ENCODE data around the gene PNRC2.

DNA sequence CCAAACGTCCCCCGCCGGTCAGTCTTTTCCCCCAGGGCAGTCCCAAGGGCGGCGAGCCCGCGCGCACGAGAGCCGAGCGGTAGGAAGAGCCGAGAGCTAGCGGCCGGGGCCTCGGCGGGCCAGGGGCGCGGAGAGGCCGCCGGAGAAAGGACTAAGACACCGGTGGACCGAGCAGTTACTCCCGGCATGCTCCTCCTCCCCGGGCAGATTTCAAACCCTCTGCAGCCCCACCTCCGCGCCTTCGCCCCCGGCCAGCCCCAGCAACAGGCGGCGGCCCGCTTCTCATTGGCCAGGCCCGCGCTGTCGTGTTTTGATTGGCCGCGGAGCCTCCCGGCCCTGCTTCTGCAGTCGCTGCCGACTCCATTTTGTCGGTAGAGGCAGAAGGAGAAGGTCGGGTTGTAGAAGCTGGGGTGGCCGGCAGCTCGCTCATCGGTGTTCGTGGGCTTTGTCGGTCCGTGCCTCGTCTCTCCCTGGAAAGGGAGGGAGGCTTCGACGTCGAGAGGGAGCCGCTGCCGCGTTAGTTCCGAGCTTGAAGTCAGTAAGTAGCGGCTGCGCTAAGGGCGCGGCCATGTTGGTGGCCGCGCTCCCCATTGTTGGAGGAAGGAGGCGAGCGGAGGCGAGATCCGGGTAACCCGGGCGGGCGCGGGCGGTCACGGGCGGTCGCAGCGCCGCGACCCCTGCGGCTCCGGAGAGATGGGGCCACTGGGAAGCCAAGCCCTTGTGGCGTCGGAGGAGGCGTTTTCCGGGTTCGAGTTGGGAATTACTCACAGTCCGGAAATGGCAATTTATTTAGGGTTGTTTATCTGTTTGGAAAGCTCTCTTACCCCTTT, at the start of gene PNRC2:
- TF ChIP-seq POLR2A (IDR thresholded peaks at IDR 0.05): peak; percentile 87 to 92
- TF ChIP-seq, protein P1, sequence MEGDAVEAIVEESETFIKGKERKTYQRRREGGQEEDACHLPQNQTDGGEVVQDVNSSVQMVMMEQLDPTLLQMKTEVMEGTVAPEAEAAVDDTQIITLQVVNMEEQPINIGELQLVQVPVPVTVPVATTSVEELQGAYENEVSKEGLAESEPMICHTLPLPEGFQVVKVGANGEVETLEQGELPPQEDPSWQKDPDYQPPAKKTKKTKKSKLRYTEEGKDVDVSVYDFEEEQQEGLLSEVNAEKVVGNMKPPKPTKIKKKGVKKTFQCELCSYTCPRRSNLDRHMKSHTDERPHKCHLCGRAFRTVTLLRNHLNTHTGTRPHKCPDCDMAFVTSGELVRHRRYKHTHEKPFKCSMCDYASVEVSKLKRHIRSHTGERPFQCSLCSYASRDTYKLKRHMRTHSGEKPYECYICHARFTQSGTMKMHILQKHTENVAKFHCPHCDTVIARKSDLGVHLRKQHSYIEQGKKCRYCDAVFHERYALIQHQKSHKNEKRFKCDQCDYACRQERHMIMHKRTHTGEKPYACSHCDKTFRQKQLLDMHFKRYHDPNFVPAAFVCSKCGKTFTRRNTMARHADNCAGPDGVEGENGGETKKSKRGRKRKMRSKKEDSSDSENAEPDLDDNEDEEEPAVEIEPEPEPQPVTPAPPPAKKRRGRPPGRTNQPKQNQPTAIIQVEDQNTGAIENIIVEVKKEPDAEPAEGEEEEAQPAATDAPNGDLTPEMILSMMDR (IDR thresholded peaks at IDR 0.05): no peak

Data from Peyer's patch (tissue), 4 donors.